Stomach smooth muscle (tissue), 2 donors: ENCODE measurements around the gene AP2A2.

ENCODE experiments used
- H3K27ac ChIP-seq: one replicate; pipeline ENCODE4 v1.7.0; 2013; ENCODE audit warnings: mild to moderate bottlenecking, low read length, inconsistent platforms
- H3K27me3 ChIP-seq, 2 donors: one replicate each; pipeline ENCODE4 v1.7.0; 2013; ENCODE audit warnings: low read length in 2 of 2; ENCODE audit not compliant: insufficient read depth in 2 of 2, control insufficient read depth in 1 of 2
- H3K36me3 ChIP-seq, 2 donors: one replicate each; pipeline ENCODE4 v1.7.0; 2013; ENCODE audit warnings: low read length in 2 of 2; ENCODE audit not compliant: control insufficient read depth in 2 of 2, insufficient read depth in 2 of 2
- H3K4me1 ChIP-seq: one replicate; pipeline ENCODE4 v1.7.0; 2013; ENCODE audit warnings: low read length; ENCODE audit not compliant: control insufficient read depth, insufficient read depth
- H3K4me3 ChIP-seq, 2 donors: one replicate each; pipeline ENCODE4 v1.7.0; 2013; ENCODE audit warnings: low read length in 2 of 2
- H3K9ac ChIP-seq, 2 donors: one replicate each; pipeline ENCODE4 v1.7.0; 2013; ENCODE audit warnings: low read length in 2 of 2, mild to moderate bottlenecking in 1 of 2
- H3K9me3 ChIP-seq, 2 donors: one replicate each; pipeline ENCODE4 v1.7.0; 2013; ENCODE audit warnings: low read length in 2 of 2; ENCODE audit not compliant: control insufficient read depth in 2 of 2
- donor health status: healthy.
- donor health status: Pancreatic carcinoma.

AP2A2 gene

GRCh38 chr11:925496-926301 is at the start of gene AP2A2:
Gene AP2A2 (plus strand): TSS chr11:925870. CDS start chr11:926022, 152 bp downstream.
- Histone ChIP-seq H3K27ac (peak within 1 kb of the TSS; percentile 71), H3K9me3 (no peaks in the 10 kb centered on the region), H3K27me3 (no peaks in the 10 kb centered on the region), H3K9ac (peak within 1 kb of the TSS; percentile 67 to 86), H3K36me3 (no peaks in the 10 kb centered on the region), H3K4me3 (peak within 1 kb of the TSS; percentile 79 to 84), H3K4me1 (peaks cover 32% of the 10 kb centered on the region)

DNA sequence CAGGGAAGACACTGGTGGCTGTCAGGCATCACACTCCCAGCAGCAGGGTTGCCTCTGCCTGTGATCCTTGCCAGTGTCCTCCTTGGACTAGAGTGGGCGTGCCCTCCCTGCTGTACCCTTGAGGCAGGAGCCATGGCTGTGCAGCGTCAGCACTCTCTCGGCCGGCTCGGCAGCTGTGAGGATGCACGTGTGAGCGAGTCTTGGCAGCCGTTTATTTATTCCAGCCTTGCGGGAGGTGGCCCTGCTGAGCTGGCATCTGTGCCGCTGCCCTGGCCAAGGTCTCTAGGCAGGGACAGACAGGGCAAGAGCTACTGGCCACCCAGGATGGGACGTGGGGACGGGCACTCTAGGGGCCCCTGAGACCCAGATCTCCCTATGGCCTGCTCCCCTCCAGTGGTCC is 49.1 kb upstream of the AP2A2 start:
- H3K9me3 ChIP-seq: no peaks in the 10 kb centered on the region
- no peak overlapping the region for H3K4me3 ChIP-seq
- H3K36me3 ChIP-seq: peaks cover 0 to 2% of the 10 kb centered on the region in 2 donors
- no peak overlapping the region for H3K27ac ChIP-seq
- no peaks in the 10 kb centered on the region for H3K27me3 ChIP-seq
- H3K4me1 ChIP-seq: no peaks in the 10 kb centered on the region
- H3K9ac ChIP-seq: no peak overlapping the region

DNA sequence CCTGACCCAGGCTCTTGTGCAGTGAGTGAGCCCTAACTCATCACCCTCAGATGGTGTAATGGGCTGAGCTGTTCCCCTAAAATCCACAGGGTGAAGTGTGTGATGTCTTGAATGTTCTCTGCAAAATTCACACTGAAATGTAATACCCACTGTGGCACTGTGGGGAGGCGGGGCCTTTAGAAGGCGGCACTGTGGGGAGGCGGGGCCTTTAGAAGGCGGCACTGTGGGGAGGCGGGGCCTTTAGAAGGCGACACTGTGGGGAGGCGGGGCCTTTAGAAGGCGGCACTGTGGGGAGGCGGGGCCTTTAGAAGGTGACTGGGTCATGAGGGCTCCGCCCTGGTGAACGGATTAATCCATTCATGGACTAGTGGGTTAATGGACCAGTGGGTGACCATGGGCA is 48.1 kb upstream of the AP2A2 start:
- H3K4me3 ChIP-seq: no peak overlapping the region
- no peaks in the 10 kb centered on the region for H3K4me1 ChIP-seq
- no peaks in the 10 kb centered on the region for H3K27me3 ChIP-seq
- no peaks in the 10 kb centered on the region for H3K9me3 ChIP-seq
- H3K9ac ChIP-seq: no peak overlapping the region
- peaks cover 0 to 2% of the 10 kb centered on the region in 2 donors for H3K36me3 ChIP-seq
- no peak overlapping the region for H3K27ac ChIP-seq

DNA sequence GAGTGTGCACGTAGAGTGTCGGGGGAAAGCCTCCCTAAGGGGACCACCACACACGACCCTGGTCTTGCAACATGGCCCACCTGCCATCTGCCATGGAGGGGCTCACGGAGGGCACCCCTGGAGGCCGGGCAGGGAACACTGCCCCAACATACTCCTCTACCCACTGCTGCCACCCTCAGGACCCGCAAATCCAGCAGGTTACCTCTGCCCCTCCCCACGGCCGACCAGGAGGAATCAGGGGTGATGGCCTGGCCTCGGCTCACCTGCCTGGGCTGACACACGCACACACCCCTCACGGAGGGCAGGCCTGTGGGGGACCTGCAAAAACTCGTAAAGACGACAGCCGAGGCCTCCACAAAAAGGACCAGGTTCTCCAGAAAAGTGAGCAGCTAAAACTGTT is 45.2 kb upstream of the AP2A2 start:
- peaks cover 0 to 2% of the 10 kb centered on the region in 2 donors for H3K36me3 ChIP-seq
- no peaks in the 10 kb centered on the region for H3K4me1 ChIP-seq
- no peak overlapping the region for H3K27ac ChIP-seq
- no peaks in the 10 kb centered on the region for H3K9me3 ChIP-seq
- H3K9ac ChIP-seq: no peak overlapping the region
- H3K27me3 ChIP-seq: no peaks in the 10 kb centered on the region
- H3K4me3 ChIP-seq: no peak overlapping the region

DNA sequence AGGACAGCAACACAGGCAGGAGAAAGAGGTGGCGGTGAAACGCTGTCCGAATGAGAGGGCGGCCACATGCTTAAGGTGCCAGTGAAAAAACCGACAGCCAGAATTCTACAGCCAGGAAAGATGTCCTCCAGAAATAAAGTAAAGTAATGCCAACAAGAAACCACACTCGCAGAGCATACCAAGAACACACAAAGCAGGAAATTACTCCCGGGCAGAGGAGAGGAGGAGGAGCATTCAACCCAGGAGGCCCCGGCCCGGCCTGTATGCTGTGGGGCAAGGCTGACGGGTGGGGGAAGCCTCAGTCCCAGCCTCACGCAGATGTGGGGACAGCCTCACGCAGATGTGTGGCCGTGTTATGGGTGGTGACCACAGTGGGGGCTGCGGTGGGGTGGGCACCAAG is 43.1 kb upstream of the AP2A2 start:
- Histone ChIP-seq H3K36me3 (peaks cover 0 to 9% of the 10 kb centered on the region in 2 donors), H3K4me3 (no peak overlapping the region), H3K9ac (no peak overlapping the region), H3K9me3 (no peaks in the 10 kb centered on the region), H3K27me3 (no peaks in the 10 kb centered on the region), H3K4me1 (no peaks in the 10 kb centered on the region), H3K27ac (no peak overlapping the region)

DNA sequence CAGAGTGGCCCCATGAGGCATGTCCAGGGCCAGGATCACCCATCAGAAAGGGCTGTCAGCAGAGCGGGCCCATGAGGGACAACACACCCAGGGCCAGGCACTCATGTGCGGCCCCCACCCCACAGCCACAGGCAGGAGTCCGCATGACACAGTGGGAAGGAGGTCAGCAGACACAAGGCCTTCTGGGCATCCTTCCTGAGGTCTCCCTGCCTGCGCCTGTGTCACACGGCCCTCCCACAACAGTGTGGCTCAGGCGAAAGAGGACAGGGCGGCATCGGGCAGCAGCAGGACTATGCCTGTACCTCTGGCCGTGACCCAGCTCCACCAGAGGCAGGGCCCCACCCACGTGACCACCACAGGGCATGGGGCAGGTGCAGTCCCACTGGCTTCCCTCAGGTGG is 42.1 kb upstream of the AP2A2 start:
- Histone ChIP-seq H3K27me3 (no peaks in the 10 kb centered on the region), H3K9me3 (no peaks in the 10 kb centered on the region), H3K4me1 (no peaks in the 10 kb centered on the region), H3K36me3 (peaks cover 0 to 9% of the 10 kb centered on the region in 2 donors), H3K9ac (no peak overlapping the region), H3K27ac (no peak overlapping the region), H3K4me3 (no peak overlapping the region)

- Histone ChIP-seq H3K4me1 (no peaks in the 10 kb centered on the region), H3K4me3 (no peak overlapping the region), H3K27ac (no peak overlapping the region), H3K36me3 (peaks cover 0 to 9% of the 10 kb centered on the region in 2 donors), H3K9me3 (no peaks in the 10 kb centered on the region), H3K27me3 (no peaks in the 10 kb centered on the region), H3K9ac (no peak overlapping the region)
These were observed 41.0 kb upstream of the AP2A2 start for GRCh38 chr11:884578-885070.

DNA sequence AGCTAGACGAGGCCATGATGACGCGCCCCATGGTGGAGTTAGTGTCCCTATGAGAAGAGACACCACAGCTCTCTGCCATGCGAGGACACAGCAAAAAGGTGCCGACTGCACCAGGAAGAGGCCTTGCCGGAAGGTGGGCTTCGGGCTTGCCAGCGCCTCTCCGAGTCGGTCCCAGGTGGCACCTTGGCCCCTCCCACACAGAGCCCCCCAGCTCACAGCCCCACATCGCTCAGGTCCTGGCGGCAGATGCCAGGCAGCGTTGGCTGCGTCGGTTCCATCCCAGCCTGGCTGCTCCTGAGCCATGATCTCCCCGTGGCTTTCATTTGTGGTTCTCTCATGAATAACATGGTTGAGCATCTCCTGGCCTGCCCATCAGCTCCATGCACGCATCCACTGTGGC is 39.1 kb upstream of the AP2A2 start:
- H3K36me3 ChIP-seq: peaks cover 0 to 8% of the 10 kb centered on the region in 2 donors
- no peaks in the 10 kb centered on the region for H3K9me3 ChIP-seq

GRCh38 chr11:887589-887988 is 38.1 kb upstream of the AP2A2 start:
- H3K36me3 ChIP-seq: peaks cover 0 to 8% of the 10 kb centered on the region in 2 donors
- no peak overlapping the region for H3K27ac ChIP-seq

More for the DNA sequence above, 39.1 kb upstream of the AP2A2 start:
- Histone ChIP-seq H3K27me3 (no peaks in the 10 kb centered on the region), H3K27ac (no peak overlapping the region), H3K9ac (no peak overlapping the region), H3K4me1 (no peaks in the 10 kb centered on the region), H3K4me3 (no peak overlapping the region)

GRCh38 chr11:888310-889212 is 37.1 kb upstream of the AP2A2 start:
- peaks cover 0 to 8% of the 10 kb centered on the region in 2 donors for H3K36me3 ChIP-seq
- H3K9ac ChIP-seq: no peak overlapping the region
- H3K4me1 ChIP-seq: no peaks in the 10 kb centered on the region
- no peaks in the 10 kb centered on the region for H3K27me3 ChIP-seq
- H3K27ac ChIP-seq: no peak overlapping the region
- no peaks in the 10 kb centered on the region for H3K9me3 ChIP-seq
- H3K4me3 ChIP-seq: no peak overlapping the region

More at GRCh38 chr11:887589-887988, 38.1 kb upstream of the AP2A2 start:
- Histone ChIP-seq H3K4me3 (no peak overlapping the region), H3K4me1 (no peaks in the 10 kb centered on the region), H3K9ac (no peak overlapping the region), H3K27me3 (no peaks in the 10 kb centered on the region), H3K9me3 (no peaks in the 10 kb centered on the region)
